Stomach (tissue), 4 donors: Measurements from ENCODE around the gene DCAF5.

ENCODE experiments used
- CTCF ChIP-seq, 7 experiments: fragments of 450-650 bp in 4 of 7; fragments of 200-600 bp in 3 of 7; sonication (generic) in 3 of 7; IDR thresholded peaks; one replicate each; pipeline ENCODE4 v1.5.1; 2016 to 2019; ENCODE audit warnings: antibody characterized with exemption in 7 of 7, control low read depth in 2 of 7, mild to moderate bottlenecking in 1 of 7
- POLR2AphosphoS5 ChIP-seq, 3 donors: sonication (generic); formaldehyde crosslinking; IDR thresholded peaks; one replicate each; pipeline ENCODE4 v1.6.1; 2016; ENCODE audit warnings: antibody characterized with exemption in 3 of 3

- TF ChIP-seq CTCF (IDR thresholded peaks at IDR 0.05): peak in 4 of 7 experiments; percentile 15 to 39 (median 26)
- TF ChIP-seq POLR2AphosphoS5 (IDR thresholded peaks at IDR 0.05): no peak
Measured at GRCh38 chr14:69002069-69002468, 150.8 kb downstream of the DCAF5 start.
